Activated naive CD4-positive, alpha-beta T cell treated with anti-CD3 and anti-CD28 coated beads, Interleukin-2, amount 50 U/mL, for 24 hours (primary cell): Measurements from ENCODE around the gene ABTB2.

Source experiments
- H3K27ac Mint-ChIP-seq: one replicate; pipeline ENCODE4 v1.8.0; 2021; ENCODE audit warnings: mild to moderate bottlenecking, mixed read lengths
- H3K27me3 Mint-ChIP-seq: one replicate; pipeline ENCODE4 v1.8.0; 2021; ENCODE audit warnings: mixed read lengths
- H3K36me3 Mint-ChIP-seq: one replicate; pipeline ENCODE4 v1.8.0; 2021; ENCODE audit warnings: mixed read lengths
- H3K4me1 Mint-ChIP-seq: one replicate; pipeline ENCODE4 v1.8.0; 2021; ENCODE audit warnings: mixed read lengths
- H3K4me3 Mint-ChIP-seq: one replicate; pipeline ENCODE4 v1.8.0; 2021; ENCODE audit warnings: mild to moderate bottlenecking, mixed read lengths
- H3K9me3 Mint-ChIP-seq: one replicate; pipeline ENCODE4 v1.8.0; 2021; ENCODE audit warnings: mixed read lengths

Gene ABTB2

DNA sequence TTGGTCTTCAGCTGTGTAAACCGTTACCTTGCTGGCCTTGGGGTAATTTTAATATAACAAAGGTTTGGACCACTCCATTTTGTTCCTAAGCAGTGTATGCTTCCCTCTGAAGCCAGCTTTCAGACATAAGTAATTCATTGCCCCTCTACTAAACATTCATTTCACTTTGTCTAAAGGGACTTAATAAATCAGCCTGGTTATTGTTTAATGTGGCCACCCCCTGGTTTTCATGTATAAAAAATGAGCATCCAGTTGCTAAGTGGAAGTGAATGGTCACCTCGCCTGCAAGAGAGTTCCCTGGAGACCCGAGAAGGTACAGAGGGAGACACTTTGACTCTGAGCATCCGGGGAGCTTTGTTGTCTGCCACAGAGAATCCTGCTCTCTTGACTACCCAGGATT lies 3.9 kb downstream of the ABTB2 start:
- no peaks in the 10 kb centered on the region for H3K36me3 Mint-ChIP-seq
- H3K27ac Mint-ChIP-seq, result no peak overlapping the region
- no peaks in the 10 kb centered on the region for H3K9me3 Mint-ChIP-seq
- peaks cover 28% of the 10 kb centered on the region for H3K27me3 Mint-ChIP-seq
- no peak overlapping the region for H3K4me3 Mint-ChIP-seq
- H3K4me1 Mint-ChIP-seq, result peaks cover 6% of the 10 kb centered on the region

DNA sequence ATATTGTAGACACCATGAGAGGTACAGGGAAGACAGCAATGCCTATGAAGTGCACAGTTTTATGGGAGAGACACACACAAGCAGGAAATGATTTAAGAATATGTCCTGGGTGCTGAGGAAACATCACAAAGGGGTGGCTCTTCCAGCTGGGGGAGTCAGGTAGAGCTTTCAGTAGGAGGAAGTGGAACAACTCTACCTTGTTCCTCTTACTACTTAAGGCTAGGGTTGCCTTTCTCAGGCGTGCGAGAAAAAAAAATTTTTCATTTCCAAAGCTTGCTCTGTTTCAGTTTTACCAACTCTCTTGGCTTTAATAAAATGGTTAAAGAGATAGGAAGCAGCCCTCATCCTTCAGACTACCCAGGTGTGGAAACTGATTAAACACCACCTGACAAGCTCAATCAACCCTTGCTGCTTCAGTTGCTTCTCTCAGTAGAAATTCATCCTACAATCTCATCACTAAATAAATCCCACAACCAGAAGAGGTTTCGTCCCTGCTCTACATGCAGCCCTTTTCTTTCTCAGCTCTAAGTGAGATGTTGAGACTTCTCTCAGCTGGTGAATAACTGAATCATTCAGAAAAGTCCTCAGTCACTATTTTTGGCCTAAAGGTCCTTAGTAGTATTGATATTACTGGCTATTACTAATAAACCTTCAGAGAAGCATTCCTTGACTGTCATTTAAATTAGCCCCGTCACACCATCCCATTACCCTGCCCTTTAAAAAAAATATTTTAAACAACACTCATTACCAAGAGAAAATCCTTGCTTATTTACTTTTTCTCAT lies 5.9 kb downstream of the ABTB2 start:
- Mint-ChIP-seq H3K36me3 (no peaks in the 10 kb centered on the region), H3K4me1 (peaks cover 6% of the 10 kb centered on the region), H3K27ac (no peak overlapping the region), H3K27me3 (peaks cover 28% of the 10 kb centered on the region), H3K9me3 (no peaks in the 10 kb centered on the region), H3K4me3 (no peak overlapping the region)

DNA sequence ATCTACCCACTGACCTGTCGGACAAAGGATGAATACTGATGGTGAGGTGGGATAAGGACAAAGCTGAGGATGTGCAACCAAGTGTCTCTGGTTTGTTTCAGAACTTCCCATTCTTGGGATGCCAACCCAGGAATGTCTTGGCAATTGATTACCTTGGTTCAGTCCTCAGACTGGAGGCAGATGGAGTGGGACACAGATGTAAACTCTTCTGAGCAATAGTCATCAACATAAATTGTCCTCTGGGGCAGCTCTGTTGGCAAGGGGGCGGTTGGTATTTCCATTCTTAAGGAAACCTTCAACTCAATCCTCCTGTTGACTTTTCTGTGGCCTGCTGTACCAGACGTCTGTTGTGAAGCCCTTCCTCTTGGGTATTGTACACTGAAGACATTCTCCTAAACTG lies 6.8 kb downstream of the ABTB2 start:
- peaks cover 1% of the 10 kb centered on the region for H3K4me1 Mint-ChIP-seq
- no peaks in the 10 kb centered on the region for H3K9me3 Mint-ChIP-seq
- peaks cover 23% of the 10 kb centered on the region for H3K27me3 Mint-ChIP-seq
- H3K4me3 Mint-ChIP-seq, result no peak overlapping the region
- no peaks in the 10 kb centered on the region for H3K36me3 Mint-ChIP-seq
- H3K27ac Mint-ChIP-seq, result no peak overlapping the region

DNA sequence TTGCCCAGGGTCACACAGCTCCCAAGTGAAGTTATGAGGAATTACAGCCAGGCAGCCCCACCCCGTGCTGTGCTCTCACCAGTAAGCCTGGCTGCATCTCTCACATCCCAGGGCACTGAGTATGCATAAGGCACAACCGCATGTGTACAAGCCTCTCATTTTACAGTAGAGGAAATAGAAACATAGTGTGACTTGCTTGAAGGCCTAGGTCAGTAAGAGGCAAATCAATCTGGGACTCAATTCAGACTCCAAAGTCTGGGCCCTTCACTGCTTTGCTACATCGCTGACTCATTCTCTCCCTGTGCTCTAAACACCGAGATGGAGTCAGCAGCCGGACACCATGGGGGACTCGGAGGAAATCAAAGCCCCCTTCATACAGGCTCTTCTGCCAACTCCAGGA lies 7.9 kb downstream of the ABTB2 start:
- Mint-ChIP-seq H3K36me3 (no peaks in the 10 kb centered on the region), H3K4me1 (no peaks in the 10 kb centered on the region), H3K9me3 (no peaks in the 10 kb centered on the region), H3K27me3 (peaks cover 13% of the 10 kb centered on the region), H3K4me3 (no peak overlapping the region), H3K27ac (no peak overlapping the region)

DNA sequence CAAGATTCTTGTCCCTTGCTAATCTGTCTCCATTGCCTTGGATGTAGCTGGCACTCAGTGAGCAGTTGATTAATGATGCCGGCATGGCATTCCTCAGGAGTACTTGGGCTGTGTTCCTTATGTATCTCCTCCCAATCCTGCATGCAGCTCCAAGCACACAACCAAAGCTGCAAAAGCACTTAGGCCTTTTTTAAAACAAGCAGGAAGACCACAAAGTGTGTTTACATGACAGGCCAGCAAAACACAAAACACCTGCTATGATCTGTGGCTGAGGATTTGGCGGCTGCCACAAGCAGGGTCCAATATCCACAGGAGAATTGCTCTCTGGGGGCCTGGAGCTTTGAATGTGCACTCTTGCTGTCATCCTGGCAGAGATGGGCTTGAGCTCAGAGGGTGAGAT lies 8.9 kb downstream of the ABTB2 start:
- Mint-ChIP-seq H3K27ac (no peak overlapping the region), H3K9me3 (no peaks in the 10 kb centered on the region), H3K4me3 (no peak overlapping the region), H3K27me3 (peaks cover 8% of the 10 kb centered on the region), H3K36me3 (no peaks in the 10 kb centered on the region), H3K4me1 (no peaks in the 10 kb centered on the region)

DNA sequence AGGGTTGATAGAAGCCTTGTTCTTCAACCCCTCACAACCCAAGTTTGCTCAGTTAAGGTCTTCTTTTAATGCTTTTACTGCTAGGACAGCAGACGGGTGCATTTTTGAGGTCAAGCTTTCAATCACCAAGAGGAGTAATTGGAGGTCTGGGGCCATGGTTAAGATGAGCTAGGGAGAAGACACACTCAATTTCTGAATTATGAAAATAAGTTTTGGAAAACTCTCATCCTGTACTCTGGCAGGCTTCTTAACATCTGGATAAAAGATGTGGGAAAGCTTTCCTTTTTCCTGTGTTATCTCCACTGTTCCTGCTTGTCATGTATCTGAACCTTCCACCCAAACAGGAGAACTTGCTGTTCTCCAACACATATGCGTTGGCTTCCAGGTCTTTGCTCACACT lies 9.7 kb downstream of the ABTB2 start:
- Mint-ChIP-seq H3K4me3 (no peak overlapping the region), H3K36me3 (no peaks in the 10 kb centered on the region), H3K9me3 (no peaks in the 10 kb centered on the region), H3K27ac (no peak overlapping the region), H3K27me3 (peaks cover 7% of the 10 kb centered on the region), H3K4me1 (no peaks in the 10 kb centered on the region)

DNA sequence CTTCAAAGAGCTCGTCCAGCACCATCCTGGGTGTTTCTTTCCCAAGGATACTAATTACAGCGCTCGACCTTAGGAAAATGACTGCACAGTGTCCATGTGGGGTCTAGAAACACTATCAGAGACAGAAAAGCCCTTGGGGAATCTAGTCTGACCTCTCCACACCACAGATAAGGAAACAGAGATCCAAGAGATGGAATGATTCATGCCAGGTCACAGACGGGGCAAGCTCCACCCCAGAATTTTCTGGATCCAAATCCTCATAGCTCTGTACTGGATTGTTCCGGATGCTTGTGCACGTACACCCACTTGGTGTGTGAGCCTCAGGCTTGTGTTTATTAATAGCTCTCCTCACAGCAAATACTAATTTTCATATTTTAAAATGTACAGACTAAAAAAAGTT lies 11.3 kb downstream of the ABTB2 start:
- Mint-ChIP-seq H3K4me1 (no peaks in the 10 kb centered on the region), H3K4me3 (no peak overlapping the region), H3K36me3 (no peaks in the 10 kb centered on the region), H3K27ac (no peak overlapping the region), H3K9me3 (no peaks in the 10 kb centered on the region), H3K27me3 (peaks cover 3% of the 10 kb centered on the region)

DNA sequence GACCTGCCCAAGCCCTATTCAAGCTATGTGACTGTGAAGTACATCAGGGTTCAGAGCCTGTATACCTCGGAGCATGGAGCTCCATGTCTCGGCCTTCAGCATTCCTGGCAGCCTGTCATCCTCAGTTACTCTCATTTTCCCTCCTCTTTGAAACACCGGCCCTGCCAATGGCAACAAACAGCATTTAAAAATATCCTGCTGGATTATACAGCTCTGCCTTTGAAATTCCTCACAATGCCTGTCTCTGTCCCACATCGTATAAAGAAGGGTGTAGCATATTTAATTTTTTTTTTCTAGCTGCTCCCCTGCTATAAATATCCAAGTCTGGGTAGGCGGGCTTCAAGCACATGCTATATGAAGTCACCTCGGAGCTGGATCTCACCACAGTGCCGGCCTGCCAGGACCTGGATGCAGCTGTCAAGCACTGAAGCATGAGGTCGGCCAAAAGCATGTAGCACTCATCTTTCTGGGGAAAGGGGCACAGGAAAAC lies 11.8 kb downstream of the ABTB2 start:
- no peaks in the 10 kb centered on the region for H3K9me3 Mint-ChIP-seq
- no peaks in the 10 kb centered on the region for H3K36me3 Mint-ChIP-seq
- no peaks in the 10 kb centered on the region for H3K27me3 Mint-ChIP-seq
- no peak overlapping the region for H3K4me3 Mint-ChIP-seq
- no peak overlapping the region for H3K27ac Mint-ChIP-seq
- H3K4me1 Mint-ChIP-seq, result no peaks in the 10 kb centered on the region

DNA sequence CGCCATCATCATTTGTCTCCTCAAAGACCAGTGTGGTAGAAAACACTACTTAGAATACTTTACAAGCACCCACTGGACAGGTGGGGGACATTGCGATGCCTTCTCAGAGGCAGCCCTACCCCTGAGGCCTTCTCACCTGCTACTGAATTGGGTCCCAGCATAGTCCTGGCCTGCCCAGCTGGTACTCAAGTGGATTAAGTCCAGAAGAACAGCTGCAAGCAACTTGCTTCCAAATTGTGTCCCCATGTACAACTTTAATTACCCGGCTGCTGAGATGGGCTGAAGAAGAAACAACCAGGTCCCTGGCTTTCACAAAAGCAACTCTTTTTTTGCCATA lies 12.3 kb downstream of the ABTB2 start:
- H3K4me3 Mint-ChIP-seq, result no peak overlapping the region
- H3K4me1 Mint-ChIP-seq, result no peaks in the 10 kb centered on the region
- H3K27me3 Mint-ChIP-seq, result no peaks in the 10 kb centered on the region
- H3K36me3 Mint-ChIP-seq, result no peaks in the 10 kb centered on the region
- no peak overlapping the region for H3K27ac Mint-ChIP-seq
- no peaks in the 10 kb centered on the region for H3K9me3 Mint-ChIP-seq

DNA sequence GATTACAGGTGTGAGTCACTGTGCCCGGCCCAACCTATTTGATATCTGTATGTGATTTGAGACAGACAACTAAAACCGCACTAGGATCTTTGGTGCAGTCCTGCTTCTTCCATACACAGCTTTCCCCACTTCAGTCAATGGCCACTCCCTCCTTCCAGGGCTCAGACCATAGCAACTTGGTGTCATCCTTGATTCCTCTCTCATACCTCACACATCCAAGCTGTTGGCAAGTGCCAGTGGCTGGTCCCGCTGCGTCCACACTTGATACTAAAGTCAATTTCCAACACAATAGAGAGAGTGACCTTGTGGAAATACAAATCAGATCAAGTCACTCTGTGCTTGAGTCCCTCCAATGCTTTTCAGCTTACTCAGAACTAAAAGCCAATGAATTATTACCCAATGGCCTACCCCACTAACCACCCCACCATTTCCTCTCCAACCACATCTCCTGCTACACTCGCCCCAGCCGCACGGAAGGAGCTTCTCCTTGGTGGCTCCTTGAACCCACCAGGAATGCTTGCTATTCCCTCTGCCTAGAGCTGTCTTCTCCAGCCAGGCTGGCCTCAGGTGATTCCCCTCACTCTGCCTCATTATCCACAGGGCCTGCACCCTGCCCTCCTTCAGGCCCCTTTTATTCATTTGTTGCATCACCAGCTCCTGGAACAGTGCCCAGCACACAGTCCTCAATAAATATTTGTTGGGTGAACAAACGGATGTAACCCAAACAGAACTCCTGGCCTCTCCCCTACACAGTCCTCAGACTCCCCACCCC lies 12.9 kb downstream of the ABTB2 start:
- H3K4me3 Mint-ChIP-seq, result no peak overlapping the region
- no peak overlapping the region for H3K27ac Mint-ChIP-seq
- H3K4me1 Mint-ChIP-seq, result no peaks in the 10 kb centered on the region
- no peaks in the 10 kb centered on the region for H3K9me3 Mint-ChIP-seq
- H3K36me3 Mint-ChIP-seq, result no peaks in the 10 kb centered on the region
- H3K27me3 Mint-ChIP-seq, result no peaks in the 10 kb centered on the region

DNA sequence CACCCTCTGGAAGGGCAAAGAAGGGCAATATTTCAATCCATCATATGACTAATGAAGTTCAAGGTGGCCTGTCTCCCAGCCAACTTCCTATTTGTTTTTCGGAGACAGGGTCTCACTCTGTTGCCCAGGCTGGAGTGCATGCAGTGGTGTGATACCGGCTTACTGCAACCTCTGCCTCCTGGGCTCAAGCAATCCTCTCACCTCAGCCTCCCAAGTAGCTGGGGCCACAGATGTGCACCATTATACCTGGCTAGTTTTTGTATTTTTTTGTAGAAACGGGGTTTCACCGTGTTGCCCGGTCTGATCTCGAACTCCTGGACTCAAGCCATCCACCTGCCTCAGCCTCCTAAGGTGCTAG lies 13.4 kb downstream of the ABTB2 start:
- Mint-ChIP-seq H3K9me3 (no peaks in the 10 kb centered on the region), H3K4me1 (peaks cover 1% of the 10 kb centered on the region), H3K27ac (no peak overlapping the region), H3K4me3 (no peak overlapping the region), H3K27me3 (no peaks in the 10 kb centered on the region), H3K36me3 (peaks cover 2% of the 10 kb centered on the region)

DNA sequence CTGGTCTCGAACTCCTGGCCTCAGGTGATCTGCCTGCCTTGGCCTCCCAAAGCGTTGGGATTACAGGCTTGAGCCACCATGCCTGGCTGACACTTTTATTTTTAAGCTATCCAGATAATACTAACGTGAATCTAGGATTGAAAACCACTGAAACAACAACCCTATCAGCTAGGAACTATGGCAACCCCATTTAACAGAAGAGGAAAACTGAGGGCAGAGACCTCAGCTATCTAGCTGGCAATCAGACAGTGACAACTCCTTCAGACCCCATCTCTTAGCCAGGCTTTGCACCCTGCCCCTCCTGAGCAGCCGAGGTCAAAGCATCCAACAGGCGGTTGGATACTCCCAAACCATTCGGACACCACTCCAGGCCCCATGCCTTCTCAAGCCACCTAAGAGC lies 14.1 kb downstream of the ABTB2 start:
- Mint-ChIP-seq H3K27ac (no peak overlapping the region), H3K4me1 (peaks cover 6% of the 10 kb centered on the region), H3K27me3 (no peaks in the 10 kb centered on the region), H3K4me3 (no peak overlapping the region), H3K9me3 (no peaks in the 10 kb centered on the region), H3K36me3 (peaks cover 2% of the 10 kb centered on the region)

DNA sequence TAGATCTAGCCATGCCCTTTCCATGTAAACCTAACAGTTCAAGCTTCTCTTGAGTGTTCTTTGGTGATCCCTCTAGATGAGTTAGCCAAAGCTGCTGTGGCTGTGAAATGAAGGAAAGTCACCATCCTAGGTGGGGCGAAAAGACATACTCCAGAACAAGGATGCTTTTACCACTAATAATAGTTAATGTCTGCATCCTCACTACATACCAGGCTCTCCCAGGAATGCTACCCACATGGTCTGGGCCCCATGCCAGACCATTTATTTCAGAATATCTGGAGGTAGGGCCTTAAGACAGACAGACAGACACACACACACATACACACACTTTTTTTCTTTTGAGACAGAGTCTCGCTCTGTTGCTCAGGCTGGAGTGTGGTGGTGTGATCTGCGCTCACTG lies 14.7 kb downstream of the ABTB2 start:
- Mint-ChIP-seq H3K9me3 (no peaks in the 10 kb centered on the region), H3K4me1 (peaks cover 6% of the 10 kb centered on the region), H3K4me3 (no peak overlapping the region), H3K27me3 (no peaks in the 10 kb centered on the region), H3K36me3 (peaks cover 2% of the 10 kb centered on the region), H3K27ac (no peak overlapping the region)

DNA sequence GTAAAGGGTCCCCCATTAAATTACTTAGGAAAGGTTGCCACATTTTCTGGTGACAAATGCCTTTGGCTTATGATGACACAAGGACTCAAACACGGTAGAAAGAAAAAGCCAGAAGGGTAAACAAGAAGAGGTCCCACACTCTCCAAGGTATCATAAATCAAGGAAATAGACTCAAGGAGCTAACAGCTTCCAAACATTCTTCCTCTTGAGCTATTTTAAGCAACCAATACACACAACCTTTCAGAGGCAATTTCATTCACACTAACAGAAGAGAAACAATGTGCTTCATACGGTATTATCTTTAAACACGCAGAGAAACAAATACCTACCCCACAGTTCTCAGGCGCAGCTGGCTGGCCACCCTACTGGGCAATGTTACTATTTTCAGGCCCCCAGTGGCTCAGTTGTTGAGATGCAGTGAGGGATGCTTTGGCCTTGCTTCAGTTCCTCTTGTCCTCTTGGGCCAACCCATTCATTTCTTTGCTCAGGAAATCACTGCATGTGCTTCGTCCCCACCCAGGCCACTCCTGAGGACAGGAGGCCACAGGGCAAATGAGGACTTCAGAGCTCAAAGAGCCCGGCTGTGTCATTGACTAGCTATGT lies 15.8 kb downstream of the ABTB2 start:
- no peak overlapping the region for H3K27ac Mint-ChIP-seq
- H3K4me1 Mint-ChIP-seq, result peaks cover 6% of the 10 kb centered on the region
- peaks cover 2% of the 10 kb centered on the region for H3K36me3 Mint-ChIP-seq
- no peaks in the 10 kb centered on the region for H3K9me3 Mint-ChIP-seq
- H3K27me3 Mint-ChIP-seq, result no peaks in the 10 kb centered on the region
- no peak overlapping the region for H3K4me3 Mint-ChIP-seq

DNA sequence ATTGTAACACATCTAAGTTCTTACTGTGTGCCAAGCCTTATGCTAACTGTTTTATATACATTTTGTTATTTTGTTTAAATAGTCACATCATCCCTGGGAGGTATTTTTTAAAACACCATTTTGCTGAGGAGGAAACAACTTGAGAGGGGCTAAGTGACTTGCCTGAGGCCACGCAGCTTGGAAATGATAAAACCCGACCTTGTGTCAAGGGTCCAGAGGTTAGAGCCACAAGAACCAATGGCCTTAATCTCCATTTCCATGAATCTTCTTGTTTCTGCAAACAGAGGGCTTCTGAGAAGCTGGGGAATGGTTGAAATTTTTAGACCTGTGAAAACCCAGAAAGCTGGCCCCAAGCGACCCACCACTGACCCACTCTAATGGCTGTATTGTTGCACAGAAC lies 16.7 kb downstream of the ABTB2 start:
- Mint-ChIP-seq H3K36me3 (peaks cover 2% of the 10 kb centered on the region), H3K27ac (no peak overlapping the region), H3K27me3 (no peaks in the 10 kb centered on the region), H3K4me3 (no peak overlapping the region), H3K9me3 (no peaks in the 10 kb centered on the region), H3K4me1 (peaks cover 6% of the 10 kb centered on the region)

DNA sequence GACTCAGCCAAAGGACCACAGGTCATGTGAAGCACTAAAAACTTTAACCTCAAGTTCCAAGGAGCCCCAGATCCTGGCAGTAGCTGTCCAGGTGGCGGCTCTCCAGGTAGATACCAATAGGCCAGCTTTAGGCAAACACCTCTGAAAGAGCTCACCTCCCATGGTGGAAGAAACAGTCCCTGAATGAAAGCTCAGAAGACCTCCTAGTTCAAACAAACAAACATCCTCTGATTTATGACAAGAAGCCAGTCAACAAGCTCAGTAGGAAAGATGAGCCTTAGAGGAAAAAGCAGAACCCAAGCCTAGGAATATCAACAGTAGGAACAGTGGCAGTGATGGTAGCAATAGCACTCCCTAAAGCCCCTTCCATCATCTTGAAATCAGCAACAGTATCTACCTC lies 17.2 kb downstream of the ABTB2 start:
- Mint-ChIP-seq H3K4me1 (peaks cover 6% of the 10 kb centered on the region), H3K27ac (no peak overlapping the region), H3K27me3 (no peaks in the 10 kb centered on the region), H3K36me3 (peaks cover 2% of the 10 kb centered on the region), H3K4me3 (no peak overlapping the region), H3K9me3 (no peaks in the 10 kb centered on the region)
